ENCODE data around the gene CRYBG1. TPM values are rescaled to one million over a fixed set of nuclear protein-coding genes. Genes with fewer than 3 reads are reported as not detected.

The CRYBG1 gene
- total RNA-seq, 1 donor from 2014 or later: 0.06 TPM

GRCh38 chr6:106561686-106562405 lies 201.3 kb downstream of the CRYBG1 start:
- no peaks in the 10 kb centered on the region for H3K4me1 Mint-ChIP-seq
- Histone ChIP-seq H3K4me2 (no peak overlapping the region), H2AFZ (replicated peaks) (no peak overlapping the region), H3K27ac (no peak overlapping the region), H3K4me3 (no peak overlapping the region), H3K36me3 (no peaks in the 10 kb centered on the region), H3K27me3 (no peaks in the 10 kb centered on the region), H3F3A (ENCODE audit: low read depth) (no peaks in the 10 kb centered on the region), H3K79me2 (ENCODE audit: low read depth) (no peaks in the 10 kb centered on the region), H3K4me1 (no peaks in the 10 kb centered on the region), H4K20me1 (ENCODE audit: low read depth) (no peaks in the 10 kb centered on the region), H3K9me3 (ENCODE audit: low read depth) (no peaks in the 10 kb centered on the region), H3K9ac (no peak overlapping the region)
- H3K27ac Mint-ChIP-seq: no peak overlapping the region
- no peaks in the 10 kb centered on the region for H3K27me3 Mint-ChIP-seq (ENCODE audit: insufficient read depth, low read depth)
- no peak for DNase-seq (ENCODE audit: low spot score)
- no peaks in the 10 kb centered on the region for H3K9me3 Mint-ChIP-seq
- H3K36me3 Mint-ChIP-seq: no peaks in the 10 kb centered on the region
- TF ChIP-seq CTCF (IDR thresholded peaks at IDR 0.05): no peak
- no peak for TF ChIP-seq EZH2 (IDR thresholded peaks at IDR 0.05)
- TF ChIP-seq EZH2phosphoT487 (IDR thresholded peaks at IDR 0.05): no peak
- no peak overlapping the region for H3K4me3 Mint-ChIP-seq

DNA sequence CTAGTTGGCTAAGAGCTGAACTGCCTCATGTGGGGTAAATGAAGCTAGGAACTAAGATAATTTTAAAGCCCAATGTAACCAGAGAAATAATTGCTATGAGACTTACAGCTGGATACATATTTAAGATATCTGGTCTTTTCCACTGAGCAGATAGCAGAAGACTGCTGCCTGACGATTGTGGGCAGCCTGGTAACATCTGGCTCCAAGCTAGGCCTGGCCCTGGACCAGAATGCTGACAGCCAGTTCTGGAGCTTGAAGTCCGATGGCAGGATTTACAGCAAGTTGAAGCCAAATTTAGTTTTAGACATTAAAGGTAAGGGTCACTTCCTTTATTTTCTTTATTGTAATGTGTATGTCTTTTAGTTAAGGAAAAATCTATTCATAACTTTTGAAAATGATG lies 203.1 kb downstream of the CRYBG1 start:
- Mint-ChIP-seq H3K9me3 (no peaks in the 10 kb centered on the region), H3K4me3 (no peak overlapping the region)

DNA sequence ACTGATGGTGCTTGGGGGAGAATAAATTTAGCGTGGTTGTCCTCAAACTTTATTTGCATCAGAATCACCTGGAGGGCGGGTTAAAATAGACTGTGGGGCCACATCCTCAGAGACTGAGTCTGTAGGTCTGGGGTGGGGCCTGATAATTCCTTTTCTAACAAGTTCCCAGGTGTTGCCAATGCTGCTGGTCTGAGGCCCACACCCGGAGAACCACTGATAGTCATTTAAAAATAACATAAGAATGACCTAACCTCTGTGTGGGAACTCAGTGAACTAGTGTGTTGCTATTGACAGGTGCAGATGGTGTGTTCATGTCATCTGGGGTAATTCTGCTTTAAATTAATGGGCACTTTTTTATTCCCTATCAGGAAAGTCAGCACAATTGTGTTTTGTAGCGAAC lies 204.0 kb downstream of the CRYBG1 start:
- no peaks in the 10 kb centered on the region for H3K4me1 ChIP-seq
- H3K9me3 Mint-ChIP-seq: no peaks in the 10 kb centered on the region
- H3K4me1 Mint-ChIP-seq: no peaks in the 10 kb centered on the region
- TF ChIP-seq EZH2 (IDR thresholded peaks at IDR 0.05) (no peak), EZH2phosphoT487 (IDR thresholded peaks at IDR 0.05) (no peak), CTCF (IDR thresholded peaks at IDR 0.05) (no peak)
- H3K4me3 ChIP-seq: no peak overlapping the region
- no peak overlapping the region for H3K4me2 ChIP-seq
- no peak overlapping the region for H3K4me3 Mint-ChIP-seq
- H3F3A ChIP-seq (ENCODE audit: low read depth): no peaks in the 10 kb centered on the region
- no peaks in the 10 kb centered on the region for H3K9me3 ChIP-seq (ENCODE audit: low read depth)
- H3K27ac Mint-ChIP-seq: no peak overlapping the region
- H3K36me3 Mint-ChIP-seq: no peaks in the 10 kb centered on the region
- no peaks in the 10 kb centered on the region for H3K79me2 ChIP-seq (ENCODE audit: low read depth)
- H3K27me3 ChIP-seq: no peaks in the 10 kb centered on the region
- no peak overlapping the region for H2AFZ ChIP-seq (replicated peaks)
- H3K9ac ChIP-seq: no peak overlapping the region
- no peak for DNase-seq (ENCODE audit: low spot score)
- no peaks in the 10 kb centered on the region for H4K20me1 ChIP-seq (ENCODE audit: low read depth)
- H3K27me3 Mint-ChIP-seq (ENCODE audit: insufficient read depth, low read depth): no peaks in the 10 kb centered on the region
- no peak overlapping the region for H3K27ac ChIP-seq
- H3K36me3 ChIP-seq: no peaks in the 10 kb centered on the region

More for the DNA sequence above, 203.1 kb downstream of the CRYBG1 start:
- TF ChIP-seq EZH2 (IDR thresholded peaks at IDR 0.05): no peak
- TF ChIP-seq EZH2phosphoT487 (IDR thresholded peaks at IDR 0.05): no peak
- no peak for TF ChIP-seq CTCF (IDR thresholded peaks at IDR 0.05)
- no peaks in the 10 kb centered on the region for H3K36me3 Mint-ChIP-seq
- no peak overlapping the region for H3K27ac Mint-ChIP-seq
- H3K27me3 Mint-ChIP-seq (ENCODE audit: insufficient read depth, low read depth): no peaks in the 10 kb centered on the region
- no peak for DNase-seq (ENCODE audit: low spot score)
- H4K20me1 ChIP-seq (ENCODE audit: low read depth): no peaks in the 10 kb centered on the region
- no peak overlapping the region for H2AFZ ChIP-seq (replicated peaks)
- no peaks in the 10 kb centered on the region for H3K9me3 ChIP-seq (ENCODE audit: low read depth)
- no peak overlapping the region for H3K4me2 ChIP-seq
- no peaks in the 10 kb centered on the region for H3K36me3 ChIP-seq
- H3K9ac ChIP-seq: no peak overlapping the region
- H3K27ac ChIP-seq: no peak overlapping the region
- H3K27me3 ChIP-seq: no peaks in the 10 kb centered on the region
- H3F3A ChIP-seq (ENCODE audit: low read depth): no peaks in the 10 kb centered on the region
- H3K79me2 ChIP-seq (ENCODE audit: low read depth): no peaks in the 10 kb centered on the region
- no peak overlapping the region for H3K4me3 ChIP-seq
- no peaks in the 10 kb centered on the region for H3K4me1 ChIP-seq
- H3K4me1 Mint-ChIP-seq: no peaks in the 10 kb centered on the region

Data from neural progenitor cell (in vitro differentiated cells).